OCI-LY1 (cell line): Measurements from ENCODE around the gene KAT6B.

ENCODE experiments used
- H2AFZ ChIP-seq: fragments of 200-600 bp; sonication (generic), shearing (Covaris generic); 2 replicates; pipeline ENCODE4 v1.6.0; 2014; ENCODE audit warnings: antibody characterized with exemption, mild to moderate bottlenecking, low read length
- H3F3A ChIP-seq: fragments of 200-600 bp; sonication (generic), shearing (Covaris generic); 2 replicates; pipeline ENCODE4 v1.6.0; 2014; ENCODE audit warnings: mild to moderate bottlenecking, antibody characterized with exemption, low read length, moderate library complexity; ENCODE audit not compliant: insufficient read depth
- H3K27ac ChIP-seq: fragments of 200-600 bp; sonication (generic); 2 replicates; pipeline ENCODE4 v1.5.1; 2014; ENCODE audit warnings: low read length, mixed run types, mild to moderate bottlenecking, low read depth; ENCODE audit not compliant: poor library complexity, severe bottlenecking
- H3K27me3 ChIP-seq: fragments of 200-600 bp; sonication (generic); 2 replicates; pipeline ENCODE4 v1.6.0; 2014; ENCODE audit warnings: antibody characterized with exemption, mild to moderate bottlenecking, low read length, moderate library complexity; ENCODE audit not compliant: insufficient read depth
- H3K36me3 ChIP-seq: fragments of 200-600 bp; sonication (generic); 2 replicates; pipeline ENCODE4 v1.6.1; 2014; ENCODE audit warnings: mild to moderate bottlenecking, antibody characterized with exemption, low read length, moderate library complexity, mixed read lengths; ENCODE audit not compliant: insufficient read depth
- H3K4me1 ChIP-seq: fragments of 200-600 bp; sonication (generic); 2 replicates; pipeline ENCODE4 v1.5.1; 2014; ENCODE audit warnings: mild to moderate bottlenecking, low read length, moderate library complexity; ENCODE audit not compliant: insufficient read depth, severe bottlenecking
- H3K4me2 ChIP-seq: fragments of 200-600 bp; sonication (generic), shearing (Covaris generic); 2 replicates; pipeline ENCODE4 v1.6.1; 2014; ENCODE audit warnings: low read length
- H3K4me3 ChIP-seq: fragments of 200-600 bp; sonication (generic); 2 replicates; pipeline ENCODE4 v1.5.1; 2014; ENCODE audit warnings: low read length, low read depth, mild to moderate bottlenecking, mixed read lengths; ENCODE audit not compliant: poor library complexity, severe bottlenecking
- H3K79me2 ChIP-seq: fragments of 200-600 bp; shearing (Covaris generic); 2 replicates; pipeline ENCODE4 v1.6.1; 2016; ENCODE audit warnings: mixed run types, low read length, mixed read lengths; ENCODE audit not compliant: insufficient read depth
- H3K9ac ChIP-seq: fragments of 200-600 bp; sonication (generic), shearing (Covaris generic); 2 replicates; pipeline ENCODE4 v1.6.1; 2014; ENCODE audit warnings: mild to moderate bottlenecking, low read length, mixed read lengths
- H3K9me2 ChIP-seq: fragments of 200-600 bp; sonication (generic), shearing (Covaris generic); 2 replicates; pipeline ENCODE4 v1.6.1; 2014; ENCODE audit warnings: low read depth, mild to moderate bottlenecking, low read length, mixed read lengths
- H3K9me3 ChIP-seq: fragments of 200-600 bp; shearing (Covaris generic); 2 replicates; pipeline ENCODE4 v1.6.1; 2014; ENCODE audit warnings: low read length, mixed read lengths
- H4K20me1 ChIP-seq: fragments of 200-600 bp; sonication (generic), shearing (Covaris generic); 2 replicates; pipeline ENCODE4 v1.6.0; 2016; ENCODE audit warnings: mild to moderate bottlenecking, low read length; ENCODE audit not compliant: insufficient read depth
- EZH2 ChIP-seq: fragments of 200-600 bp; sonication (generic), shearing (Covaris generic); IDR thresholded peaks from 2 replicates; pipeline ENCODE4 v1.8.0; 2017; ENCODE audit warnings: borderline replicate concordance, mixed run types, mild to moderate bottlenecking, antibody characterized with exemption, low read length, moderate library complexity, mixed read lengths
- TF ChIP-seq, protein P1 (sequence below): fragments of 200-600 bp; sonication (generic), shearing (Covaris generic); IDR thresholded peaks from 2 replicates; pipeline ENCODE4 v1.5.1; 2017; ENCODE audit warnings: mild to moderate bottlenecking, antibody characterized with exemption, low read length, moderate library complexity, mixed read lengths

KAT6B gene

DNA sequence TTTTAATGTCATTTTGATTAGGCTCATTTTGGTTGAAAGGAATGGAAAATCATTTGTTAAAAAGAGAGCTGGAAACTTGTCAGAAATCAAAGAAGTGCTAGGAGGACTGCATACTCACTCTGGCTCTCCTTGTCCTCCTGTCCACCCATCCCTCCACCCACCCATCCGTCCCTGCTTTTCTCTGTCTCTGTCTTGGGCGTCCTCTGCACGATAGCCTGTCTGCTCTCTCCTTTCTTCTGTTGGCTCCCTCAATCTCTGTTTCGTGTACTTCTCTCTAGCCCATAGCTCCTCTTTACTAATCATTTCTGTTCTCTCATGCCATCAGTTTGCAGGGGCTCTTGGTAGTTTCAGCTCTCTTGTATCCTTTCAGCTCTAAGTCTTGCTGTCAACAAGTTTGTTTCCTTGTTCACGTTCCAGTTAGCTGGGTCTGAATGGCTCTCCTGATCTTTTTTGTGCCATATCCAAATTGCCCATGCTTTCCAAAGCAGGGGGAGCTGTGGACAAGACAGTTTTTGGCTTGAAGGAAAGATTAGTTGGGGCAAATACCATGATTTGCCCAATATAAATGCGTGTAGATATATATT, 75.6 kb downstream of the KAT6B start:
- H3K4me3 ChIP-seq: no peak overlapping the region
- no peaks in the 10 kb centered on the region for H4K20me1 ChIP-seq
- H3K27me3 ChIP-seq: no peaks in the 10 kb centered on the region
- H3K9me2 ChIP-seq: no peaks in the 10 kb centered on the region
- no peaks in the 10 kb centered on the region for H3K36me3 ChIP-seq
- no peaks in the 10 kb centered on the region for H3K9me3 ChIP-seq
- H3K79me2 ChIP-seq: peaks cover 35% of the 10 kb centered on the region
- no peak overlapping the region for H3K4me2 ChIP-seq
- TF ChIP-seq, protein P1, sequence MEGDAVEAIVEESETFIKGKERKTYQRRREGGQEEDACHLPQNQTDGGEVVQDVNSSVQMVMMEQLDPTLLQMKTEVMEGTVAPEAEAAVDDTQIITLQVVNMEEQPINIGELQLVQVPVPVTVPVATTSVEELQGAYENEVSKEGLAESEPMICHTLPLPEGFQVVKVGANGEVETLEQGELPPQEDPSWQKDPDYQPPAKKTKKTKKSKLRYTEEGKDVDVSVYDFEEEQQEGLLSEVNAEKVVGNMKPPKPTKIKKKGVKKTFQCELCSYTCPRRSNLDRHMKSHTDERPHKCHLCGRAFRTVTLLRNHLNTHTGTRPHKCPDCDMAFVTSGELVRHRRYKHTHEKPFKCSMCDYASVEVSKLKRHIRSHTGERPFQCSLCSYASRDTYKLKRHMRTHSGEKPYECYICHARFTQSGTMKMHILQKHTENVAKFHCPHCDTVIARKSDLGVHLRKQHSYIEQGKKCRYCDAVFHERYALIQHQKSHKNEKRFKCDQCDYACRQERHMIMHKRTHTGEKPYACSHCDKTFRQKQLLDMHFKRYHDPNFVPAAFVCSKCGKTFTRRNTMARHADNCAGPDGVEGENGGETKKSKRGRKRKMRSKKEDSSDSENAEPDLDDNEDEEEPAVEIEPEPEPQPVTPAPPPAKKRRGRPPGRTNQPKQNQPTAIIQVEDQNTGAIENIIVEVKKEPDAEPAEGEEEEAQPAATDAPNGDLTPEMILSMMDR: no peak
- TF ChIP-seq EZH2: no peak
- H2AFZ ChIP-seq: no peak overlapping the region
- H3K4me1 ChIP-seq: peaks cover 40% of the 10 kb centered on the region
- no peak overlapping the region for H3K9ac ChIP-seq
- peak overlapping the region; percentile 7 for H3K27ac ChIP-seq
- no peaks in the 10 kb centered on the region for H3F3A ChIP-seq

DNA sequence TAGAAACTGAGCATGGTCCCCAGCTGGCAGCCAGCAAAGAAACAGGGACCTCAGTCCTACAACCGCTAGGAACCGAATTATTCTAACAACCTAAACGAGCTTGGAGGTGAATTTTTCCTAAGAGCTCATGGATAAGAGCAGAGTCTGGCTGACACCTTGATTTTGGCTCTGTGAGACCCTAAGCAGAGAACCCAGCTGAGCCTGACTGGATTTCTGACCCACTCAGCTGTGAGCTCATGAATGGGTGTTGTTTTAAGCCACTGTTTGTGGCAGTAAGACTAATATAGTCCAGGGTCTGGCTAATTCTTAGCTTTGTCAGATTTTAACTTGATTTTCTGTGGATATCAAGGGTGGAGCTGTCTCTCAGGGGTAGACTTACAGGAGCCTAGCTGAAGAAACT, 77.1 kb downstream of the KAT6B start:
- Histone ChIP-seq H3K4me1 (peaks cover 25% of the 10 kb centered on the region), H3K79me2 (peaks cover 29% of the 10 kb centered on the region), H3K9me2 (no peaks in the 10 kb centered on the region)

DNA sequence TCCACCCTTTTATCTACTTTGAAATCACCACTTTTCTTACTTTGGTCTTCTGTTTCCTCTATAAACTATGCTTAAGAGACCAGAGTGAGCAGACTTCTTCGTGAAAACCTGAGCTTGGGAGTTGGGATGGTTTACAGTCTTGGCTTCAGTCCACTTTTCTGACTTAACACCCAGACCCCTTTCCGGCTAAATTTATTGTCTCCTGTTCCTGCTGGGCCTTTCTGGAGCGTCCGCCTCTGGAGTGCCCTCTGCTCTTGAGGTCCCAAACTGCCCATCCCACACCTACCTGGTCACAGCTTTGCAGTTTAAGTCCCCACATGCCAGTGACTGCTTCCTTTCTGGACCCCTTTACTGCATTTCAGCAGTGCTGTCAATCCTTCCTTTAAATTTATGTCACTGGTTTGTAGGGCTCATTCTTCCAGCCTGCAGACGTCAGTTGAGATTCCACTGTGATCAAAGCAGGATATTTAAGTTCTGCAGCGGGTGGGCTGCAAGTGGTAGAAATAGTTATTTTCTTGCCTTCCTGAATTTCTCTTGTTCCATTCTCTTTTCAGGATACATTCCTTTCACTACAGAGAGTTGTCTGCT, 80.3 kb downstream of the KAT6B start:
- no peaks in the 10 kb centered on the region for H3K4me1 ChIP-seq
- peaks cover 24% of the 10 kb centered on the region; the same call in 1 of the 2 replicates for H3K79me2 ChIP-seq
- no peak for TF ChIP-seq EZH2
- TF ChIP-seq, protein P1: no peak
- H3K36me3 ChIP-seq: no peaks in the 10 kb centered on the region
- H3K4me2 ChIP-seq: no peak overlapping the region
- no peaks in the 10 kb centered on the region for H3K27me3 ChIP-seq
- H2AFZ ChIP-seq: no peak overlapping the region
- no peaks in the 10 kb centered on the region for H3K9me2 ChIP-seq
- H3K9me3 ChIP-seq: no peaks in the 10 kb centered on the region
- no peaks in the 10 kb centered on the region for H4K20me1 ChIP-seq
- no peak overlapping the region for H3K9ac ChIP-seq
- no peak overlapping the region for H3K27ac ChIP-seq
- no peaks in the 10 kb centered on the region for H3F3A ChIP-seq
- no peak overlapping the region for H3K4me3 ChIP-seq

More for the DNA sequence above, 77.1 kb downstream of the KAT6B start:
- no peaks in the 10 kb centered on the region for H4K20me1 ChIP-seq
- H3K9me3 ChIP-seq: no peaks in the 10 kb centered on the region
- H3K36me3 ChIP-seq: no peaks in the 10 kb centered on the region
- H3K4me2 ChIP-seq: no peak overlapping the region
- H2AFZ ChIP-seq: no peak overlapping the region
- no peak overlapping the region for H3K27ac ChIP-seq
- no peaks in the 10 kb centered on the region for H3K27me3 ChIP-seq
- no peak for TF ChIP-seq EZH2
- TF ChIP-seq, protein P1: no peak
- no peaks in the 10 kb centered on the region for H3F3A ChIP-seq
- no peak overlapping the region for H3K9ac ChIP-seq
- H3K4me3 ChIP-seq: no peak overlapping the region
